ENCODE data around the gene MOSMO.

Gene MOSMO

DNA sequence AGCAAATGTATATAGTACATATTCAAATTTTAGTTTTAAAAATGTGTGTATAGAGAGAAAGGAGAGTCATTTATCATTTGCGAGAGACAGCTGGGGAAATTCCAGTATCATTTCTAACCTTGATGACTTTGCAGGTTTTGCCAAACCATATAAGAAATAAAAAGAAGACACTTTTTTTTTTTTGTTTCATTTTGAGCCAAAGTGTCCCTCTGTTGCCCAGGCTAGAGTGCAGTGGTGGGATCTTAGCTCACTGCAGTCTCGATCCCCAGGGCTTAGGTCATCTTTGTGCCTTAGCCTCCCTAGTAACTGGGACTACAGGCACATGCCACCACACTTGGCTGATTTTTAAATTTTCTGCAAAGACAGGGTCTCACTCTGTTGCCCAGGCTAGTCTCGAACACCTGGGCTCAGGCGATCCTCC lies 46.0 kb downstream of the MOSMO start:
- DNase-seq = no peak

DNA sequence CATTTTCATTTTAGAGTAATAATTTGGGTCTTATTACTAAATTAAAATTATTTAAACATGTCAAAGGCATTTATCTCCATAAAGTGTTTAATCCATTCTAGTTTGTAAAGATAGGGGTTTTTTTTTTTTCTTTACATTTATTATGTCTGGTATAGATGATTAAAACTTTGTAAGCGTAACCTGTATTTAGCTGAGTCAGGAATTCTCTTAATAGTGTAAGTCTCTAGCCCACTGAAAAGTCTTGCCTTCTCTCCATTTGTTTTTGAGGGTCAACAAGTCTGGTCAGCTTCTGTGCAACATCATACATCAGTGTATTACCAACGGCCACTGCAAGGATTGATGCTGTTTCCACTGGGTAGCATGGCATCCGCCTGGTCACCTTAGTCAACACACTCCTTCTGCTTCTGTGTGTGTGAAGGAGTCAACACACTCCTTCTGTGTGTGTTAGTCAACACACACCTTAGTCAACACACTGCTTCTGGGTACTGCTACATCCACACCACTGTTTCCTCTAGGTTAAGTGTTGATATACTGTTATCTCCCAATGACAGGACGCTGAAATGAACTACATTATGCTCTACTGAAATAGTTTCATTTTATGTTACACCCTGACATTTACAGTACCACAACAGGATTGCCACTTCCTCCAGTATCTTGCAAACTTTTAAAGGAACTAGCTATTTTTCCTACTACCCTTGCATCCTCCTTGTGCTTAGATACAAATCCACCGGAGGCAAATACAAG lies 47.1 kb downstream of the MOSMO start:
- no peak for DNase-seq

- DNase-seq = no peak
These were observed 48.0 kb downstream of the MOSMO start for GRCh38 chr16:22055881-22056280.

DNA sequence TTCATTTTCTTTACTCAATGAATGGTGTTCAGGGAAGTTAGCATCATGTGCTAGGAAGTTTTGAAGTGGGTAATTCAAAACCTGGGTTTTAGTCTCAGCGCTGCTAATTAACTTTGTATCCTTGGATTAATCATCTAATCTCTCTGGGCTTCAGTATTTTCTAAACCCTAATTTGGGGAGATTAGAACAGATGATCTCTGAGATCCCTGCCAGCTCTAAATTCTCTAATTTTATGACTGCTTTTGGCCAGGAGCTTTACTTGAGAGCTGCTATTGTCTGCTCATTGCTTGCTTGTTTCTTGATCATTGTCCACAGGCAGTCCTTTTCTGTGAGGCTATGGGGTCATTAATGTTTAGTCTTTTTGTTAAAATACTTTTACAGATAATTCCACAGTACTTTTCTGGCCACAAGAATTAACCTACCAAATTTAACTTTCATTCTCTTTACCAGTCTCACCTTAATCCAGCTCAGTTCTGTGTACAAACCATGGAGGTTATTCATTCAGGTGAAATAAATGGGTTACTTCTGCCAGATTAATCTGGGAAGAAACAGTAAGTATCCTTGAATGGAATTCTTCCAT lies 56.1 kb downstream of the MOSMO start:
- DNase-seq = no peak

- DNase-seq = no peak
These were observed 57.3 kb downstream of the MOSMO start for GRCh38 chr16:22065252-22065651.

DNA sequence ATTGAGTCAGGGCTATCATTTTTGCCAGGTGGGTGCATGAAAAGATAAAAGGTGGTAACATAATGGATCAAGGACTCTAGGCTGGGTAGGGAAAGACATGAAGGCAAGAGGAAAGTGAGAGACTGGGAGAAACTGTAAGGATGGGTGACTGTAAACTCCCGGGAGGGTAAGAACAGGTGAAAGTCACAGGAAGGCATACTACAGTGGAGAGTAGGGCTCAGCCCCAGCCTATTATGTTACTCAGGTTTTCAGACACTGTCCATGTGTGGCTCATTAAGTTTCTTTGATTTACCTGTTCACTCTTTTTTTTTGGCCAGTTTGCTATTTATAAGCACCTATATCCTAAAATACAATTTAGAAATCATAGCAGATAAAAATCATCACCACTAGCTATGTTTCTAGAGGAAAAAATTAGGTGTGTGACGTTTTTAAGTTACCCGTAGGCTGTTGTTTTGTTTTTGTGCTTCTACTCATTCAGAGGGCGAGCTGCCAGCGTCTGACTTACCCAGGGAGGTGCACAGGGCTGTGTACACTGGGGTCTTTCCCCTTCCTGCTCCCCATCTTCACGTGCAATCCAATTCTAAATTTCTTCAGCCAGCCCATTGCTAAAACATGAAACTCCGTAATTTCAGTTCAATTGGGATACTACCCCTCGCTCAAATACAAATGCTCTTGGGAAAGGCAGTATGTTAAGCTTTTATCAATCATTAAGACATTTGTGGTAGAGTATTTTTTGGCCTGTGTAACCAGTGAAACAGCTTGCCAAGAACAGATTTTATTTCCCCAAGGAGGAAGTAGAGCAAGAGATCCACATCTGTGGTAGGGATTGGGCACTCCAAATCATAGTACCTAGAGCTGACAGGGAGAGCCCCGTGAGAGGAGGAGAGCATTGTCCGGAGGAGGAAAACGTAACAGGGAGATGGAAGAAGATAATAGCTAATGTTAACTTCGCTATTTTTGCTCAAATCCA lies 62.7 kb downstream of the MOSMO start:
- DNase-seq = no peak

- no peak for DNase-seq
These were observed 63.5 kb downstream of the MOSMO start for GRCh38 chr16:22071331-22071910.

DNA sequence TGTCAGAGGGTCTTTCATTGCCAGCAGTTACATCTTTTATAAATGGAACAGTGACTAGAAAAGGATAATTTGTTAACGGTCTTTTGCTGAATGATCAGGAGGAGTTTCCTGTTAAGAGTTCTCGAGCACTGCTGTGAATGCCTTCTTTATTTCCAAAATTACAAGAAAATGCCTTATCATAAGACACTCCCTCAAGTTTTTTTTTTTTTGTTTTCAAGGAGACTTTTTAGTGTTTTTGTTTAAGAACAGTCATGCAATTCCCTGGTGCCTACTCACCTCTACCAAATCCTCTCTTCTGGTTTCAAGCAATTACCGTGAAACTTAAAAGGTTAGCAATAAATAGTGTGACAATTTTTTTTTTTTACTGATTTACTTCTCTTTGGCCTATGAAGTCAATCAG lies 65.4 kb downstream of the MOSMO start:
- no peak for DNase-seq

DNA sequence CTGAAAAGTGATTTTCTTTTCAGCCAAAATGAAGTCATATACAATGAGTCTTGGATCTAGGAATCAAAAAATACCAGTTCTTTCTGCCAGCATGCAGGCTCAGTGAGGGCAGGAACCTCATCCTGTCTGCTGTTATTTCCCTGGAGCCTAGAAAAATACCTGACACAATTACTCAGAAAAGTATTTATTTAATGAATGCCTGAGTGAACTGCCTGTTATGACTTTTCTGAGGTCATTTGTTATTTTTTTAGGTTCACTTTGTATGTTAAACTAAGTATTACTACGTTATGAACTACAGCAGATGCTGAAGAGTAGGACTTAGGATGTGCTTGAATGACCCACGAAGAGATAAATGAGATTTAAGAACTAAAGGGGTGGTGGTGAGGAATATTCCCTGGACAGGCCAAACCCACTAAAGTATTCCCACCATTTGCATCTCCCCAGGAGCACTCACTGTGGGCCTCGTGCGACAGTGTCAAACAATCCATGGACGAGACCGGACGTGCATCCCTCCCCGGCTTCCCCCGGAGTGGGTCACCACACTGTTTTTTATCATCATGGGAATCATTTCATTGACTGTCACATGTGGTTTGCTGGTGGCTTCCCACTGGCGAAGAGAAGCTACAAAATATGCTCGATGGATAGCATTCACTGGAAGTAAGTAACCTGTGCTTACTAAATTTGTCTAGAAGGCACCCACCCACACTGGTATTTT lies 67.3 kb downstream of the MOSMO start:
- DNase-seq = no peak

DNA sequence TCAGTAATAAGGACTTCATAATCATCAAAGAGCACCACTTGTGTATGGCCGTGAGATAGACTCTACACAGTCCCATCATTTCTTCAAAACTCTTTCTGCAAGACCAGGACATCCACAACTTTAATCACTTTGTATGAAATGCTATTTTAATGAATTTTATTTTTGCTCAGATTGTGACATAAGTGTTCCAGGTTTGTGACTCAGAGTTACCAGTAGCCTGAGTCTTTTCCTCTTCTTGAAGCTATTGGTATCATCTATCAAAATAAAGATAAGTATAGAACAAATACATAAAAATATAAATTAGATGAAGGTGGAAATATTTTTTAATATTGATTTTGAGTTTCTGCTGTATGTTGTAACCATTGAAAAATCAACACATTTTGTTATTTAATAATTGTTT lies 67.9 kb downstream of the MOSMO start:
- no peak for DNase-seq

DNA sequence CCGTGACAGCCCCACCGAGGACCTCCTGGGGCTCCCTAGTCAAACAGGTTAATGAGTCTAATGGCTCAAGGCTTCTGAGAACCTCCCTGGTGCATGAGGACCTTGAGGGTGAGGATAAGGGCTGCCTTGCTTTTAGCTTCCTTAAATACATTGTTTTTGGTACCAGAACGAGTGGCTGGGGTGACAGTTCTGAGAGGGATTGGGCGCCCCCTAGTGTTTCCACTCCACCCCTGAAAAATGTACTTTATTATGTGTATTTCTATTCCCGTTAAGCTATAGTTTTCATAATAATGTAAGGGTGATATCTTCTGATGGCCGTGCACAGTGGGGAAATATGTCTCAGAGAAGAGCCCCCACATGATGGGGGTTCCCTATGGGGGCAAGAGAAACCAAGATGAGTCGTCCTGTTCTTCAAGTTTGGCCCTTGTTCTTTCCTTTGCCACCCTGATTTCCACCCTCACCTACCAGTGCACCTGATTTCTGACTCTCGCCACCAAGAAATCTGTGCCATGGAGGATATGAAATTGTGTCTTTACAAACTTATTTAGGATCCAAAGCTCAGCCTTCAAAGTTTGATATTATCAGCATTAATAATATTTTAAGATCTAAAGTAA lies 69.9 kb downstream of the MOSMO start:
- DNase-seq = peak; percentile 78

- no peak for DNase-seq
These were observed 70.7 kb downstream of the MOSMO start for GRCh38 chr16:22078656-22079055.

DNA sequence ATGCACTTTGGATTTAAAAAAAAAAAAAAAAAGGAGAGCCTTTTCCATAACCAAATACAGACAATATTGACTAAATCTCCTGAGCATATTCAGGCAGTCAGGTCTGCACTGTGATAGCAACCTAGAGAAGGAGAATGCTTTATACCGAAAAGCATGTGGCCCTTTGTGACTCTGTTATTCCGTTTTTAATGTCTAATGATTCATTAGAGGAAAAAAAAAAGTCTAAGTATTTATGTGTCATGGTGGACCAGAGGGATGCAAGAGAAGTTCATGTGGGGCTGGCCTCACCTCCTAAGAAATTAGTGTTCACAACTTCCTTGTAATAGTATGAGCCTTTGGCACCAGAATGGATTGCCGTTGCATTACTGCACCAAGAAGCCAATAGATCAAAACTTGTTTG lies 73.1 kb downstream of the MOSMO start:
- DNase-seq = no peak

- no peak for DNase-seq
These were observed 78.5 kb downstream of the MOSMO start for GRCh38 chr16:22086440-22086839.

DNA sequence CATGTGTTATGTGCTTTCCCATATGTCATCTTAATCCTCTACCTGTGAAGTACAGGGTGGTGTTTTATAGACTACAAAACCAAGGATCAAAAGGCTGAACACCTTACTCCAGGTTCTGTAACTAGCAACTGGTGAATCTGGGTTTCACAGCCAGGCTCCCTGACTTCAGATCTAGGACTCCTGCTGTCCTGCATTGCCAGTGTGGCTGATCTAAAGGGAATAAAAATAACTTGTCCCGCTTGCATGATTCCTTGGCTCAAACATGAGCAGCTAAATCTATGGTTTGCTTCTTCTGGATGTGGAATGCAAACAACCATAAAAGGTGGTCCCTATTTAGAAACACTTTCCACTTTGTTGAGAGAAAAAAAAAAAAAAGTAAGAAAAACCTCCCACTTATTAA lies 80.7 kb downstream of the MOSMO start:
- no peak for DNase-seq

DNA sequence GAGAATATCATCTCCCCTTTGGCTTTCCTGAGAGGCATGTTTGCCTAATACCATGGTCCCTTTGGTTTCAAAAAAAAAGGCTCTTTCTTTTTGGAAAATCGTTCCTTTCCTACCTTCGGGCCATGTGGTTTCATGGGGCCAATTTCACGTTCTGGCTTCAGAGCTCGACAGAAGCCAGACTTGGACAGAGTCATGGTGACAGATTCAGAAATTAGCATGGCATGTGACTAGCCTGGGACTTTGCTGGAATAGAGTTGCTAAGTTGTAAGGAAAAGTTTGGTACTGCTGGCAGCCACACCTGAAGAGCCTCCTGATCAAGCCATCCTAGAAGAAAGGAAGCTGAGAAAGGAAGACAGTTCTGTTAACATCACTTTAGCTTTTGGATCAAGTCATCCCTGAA lies 82.0 kb downstream of the MOSMO start:
- no peak for DNase-seq

DNA sequence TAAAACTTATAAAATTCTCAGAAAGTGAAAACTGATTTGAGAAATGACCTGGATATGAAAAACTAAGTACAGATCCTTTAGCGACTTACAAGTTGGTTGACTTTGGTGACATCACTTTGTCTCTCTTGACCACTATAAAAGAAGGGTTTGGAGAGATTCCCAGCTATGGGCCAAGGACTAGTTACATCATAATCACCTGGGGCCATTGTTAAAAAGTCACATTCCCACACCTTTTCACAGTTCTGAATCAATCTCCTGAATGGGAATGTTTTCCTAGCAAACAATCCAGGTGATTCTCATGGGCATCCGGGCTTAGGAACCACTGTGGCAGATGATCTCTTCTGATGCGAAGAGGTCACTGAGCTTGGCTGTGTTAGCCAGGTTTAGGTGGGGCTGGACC lies 83.8 kb downstream of the MOSMO start:
- DNase-seq = no peak

GRCh38 chr16:22092143-22092933 lies 84.4 kb downstream of the MOSMO start, which contains the start of gene VWA3A:
VWA3A (plus strand) TSS chr16:22092541; CDS start chr16:22092638, 97 bp downstream.
- DNase-seq = no peak

DNA sequence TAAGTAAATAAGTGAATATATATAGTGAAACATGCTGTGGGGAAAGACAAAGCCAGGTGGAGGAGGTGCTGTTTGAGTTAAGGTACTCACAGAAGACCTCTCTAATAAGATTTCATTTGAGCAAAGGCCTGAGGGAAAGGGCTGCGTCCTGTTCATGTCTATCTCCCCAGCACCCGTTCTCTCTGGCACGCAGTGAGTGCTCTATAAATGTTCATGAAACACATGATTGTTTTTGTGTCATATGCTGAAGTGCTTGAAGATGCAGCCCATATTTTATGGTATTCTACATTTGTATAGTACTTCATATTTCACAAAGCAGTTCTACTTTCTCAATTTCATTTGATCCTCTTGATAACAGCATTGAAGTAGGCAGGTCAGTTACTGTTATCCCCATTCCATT lies 85.4 kb downstream of the MOSMO start:
- no peak for DNase-seq

GRCh38 chr16:22093996-22094395 lies 86.1 kb downstream of the MOSMO start:
- DNase-seq = no peak

Measured in CD4-positive, alpha-beta T cell treated with Interleukin-6 for 4 hours (primary cell).